GM23248 (cell line): Measurements from ENCODE around the gene DOC2A. TPM values are rescaled to one million over a fixed set of nuclear protein-coding genes. Genes with fewer than 3 reads are reported as not detected.

Experiments
- DNase-seq: peaks from one replicate; pipeline ENCODE4 v3.0.0-alpha.2; 2015
- H2AFZ ChIP-seq: fragments of 200-600 bp; sonication (generic); 2 replicates; pipeline ENCODE4 v1.6.1; 2016; ENCODE audit warnings: antibody characterized with exemption
- H3F3A ChIP-seq: fragments of 200-600 bp; sonication (generic); 2 replicates; pipeline ENCODE4 v1.6.1; 2016; ENCODE audit warnings: mild to moderate bottlenecking, antibody characterized with exemption, mixed run types; ENCODE audit not compliant: insufficient read depth
- H3K27ac ChIP-seq: fragments of 200-600 bp; sonication (generic); 2 replicates; pipeline ENCODE4 v1.5.1; 2016; ENCODE audit warnings: mild to moderate bottlenecking
- H3K27me3 ChIP-seq: fragments of 200-600 bp; sonication (generic); replicated peaks from 2 replicates; pipeline ENCODE4 v1.6.1; 2016; ENCODE audit warnings: mild to moderate bottlenecking; ENCODE audit not compliant: insufficient read depth
- H3K36me3 ChIP-seq: fragments of 200-600 bp; sonication (generic); 2 replicates; pipeline ENCODE4 v1.6.1; 2016; ENCODE audit warnings: low read depth, mild to moderate bottlenecking
- H3K4me1 ChIP-seq: fragments of 200-600 bp; sonication (generic); 2 replicates; pipeline ENCODE4 v1.6.1; 2016; ENCODE audit warnings: mild to moderate bottlenecking; ENCODE audit not compliant: insufficient read depth
- H3K4me2 ChIP-seq: fragments of 200-600 bp; sonication (generic); one replicate; pipeline ENCODE4 v1.6.1; 2016; ENCODE audit warnings: mild to moderate bottlenecking; ENCODE audit not compliant: unreplicated experiment
- H3K4me3 ChIP-seq: fragments of 200-600 bp; sonication (generic); 2 replicates; pipeline ENCODE4 v1.5.1; 2016; ENCODE audit warnings: mild to moderate bottlenecking
- H3K79me2 ChIP-seq: fragments of 200-600 bp; sonication (generic); 2 replicates; pipeline ENCODE4 v1.6.1; 2016; ENCODE audit warnings: mild to moderate bottlenecking; ENCODE audit not compliant: insufficient read depth
- H3K9ac ChIP-seq: fragments of 200-600 bp; sonication (generic); 2 replicates; pipeline ENCODE4 v1.6.1; 2016; ENCODE audit warnings: mild to moderate bottlenecking
- H3K9me2 ChIP-seq: fragments of 200-600 bp; sonication (generic); 2 replicates; pipeline ENCODE4 v1.6.1; 2016; ENCODE audit warnings: mixed run types, mild to moderate bottlenecking, moderate library complexity; ENCODE audit not compliant: insufficient read depth
- H3K9me3 ChIP-seq: fragments of 200-600 bp; sonication (generic); one replicate; pipeline ENCODE4 v1.6.1; 2017; ENCODE audit warnings: low read depth
- H4K20me1 ChIP-seq: fragments of 200-600 bp; sonication (generic); 2 replicates; pipeline ENCODE4 v1.6.0; 2016; ENCODE audit not compliant: insufficient read depth
- EZH2 ChIP-seq: fragments of 200-600 bp; sonication (generic); IDR thresholded peaks from 2 replicates; pipeline ENCODE4 v1.6.1; 2018; ENCODE audit warnings: antibody characterized with exemption, mild to moderate bottlenecking; ENCODE audit not compliant: insufficient read depth, poor library complexity, severe bottlenecking
- EZH2phosphoT487 ChIP-seq: fragments of 200-600 bp; sonication (generic); IDR thresholded peaks from 2 replicates; pipeline ENCODE4 v1.6.1; 2018; ENCODE audit warnings: antibody characterized with exemption, moderate library complexity, mild to moderate bottlenecking, low read depth; ENCODE audit not compliant: insufficient read depth
- WGBS, 2 experiments: methylation state at CpG; one replicate each; pipeline ENCODE4 v1.1.6; 2015 to 2017; ENCODE audit warnings: low lambda C conversion rate in 2 of 2, low coverage in 1 of 2; ENCODE audit errors: missing lambda C conversion rate in 2 of 2; 5-methylcytosine and 5-hydroxymethylcytosine counted together
- in situ Hi-C: fragments of 300-500 bp; cut with MboI; formaldehyde crosslinking; loops from 2 replicates; pipeline ENCODE4 v1.15.0; 2020
- polyA plus RNA-seq: library from polyadenylated mRNA; unstranded; fragments of >200 nt; fragmentation: Nextera tagmentation; extraction: Ambion mirVana; gene quantifications from 2 replicates; pipeline ENCODE4 v1.2.1, GENCODE V29; 2016
- total RNA-seq: library from RNA; depleted of rRNA; stranded (reverse); fragments of >200 nt; shearing (Covaris generic); gene quantifications from 2 replicates; pipeline ENCODE4 v1.2.3, GENCODE V29; 2014

Gene DOC2A
- total and polyA plus RNA-seq, 2 experiments from 2014 or later = not detected

- no peaks in the 10 kb centered on the region for H3K9me2 ChIP-seq
- H3K27me3 ChIP-seq = no peaks in the 10 kb centered on the region
- no peak overlapping the region for H2AFZ ChIP-seq
- no peak overlapping the region for H3K4me2 ChIP-seq
- no peak overlapping the region for H3K4me3 ChIP-seq
- peaks cover 19% of the 10 kb centered on the region for H3K79me2 ChIP-seq
- WGBS, 2 experiments = 75 to 82% methylated on average over 23 to 33 of the region's 33 CpGs
- no peaks in the 10 kb centered on the region for H3K9me3 ChIP-seq
- H3K4me1 ChIP-seq = 0 out of 2 replicates have a peak, but pooled peaks cover 4% of the 10 kb centered on the region
- no peaks in the 10 kb centered on the region for H3F3A ChIP-seq
- in situ Hi-C loops = no loop called here
- DNase-seq = no peak
- no peaks in the 10 kb centered on the region for H3K36me3 ChIP-seq
- H3K9ac ChIP-seq = no peak overlapping the region
- H4K20me1 ChIP-seq = no peaks in the 10 kb centered on the region
- TF ChIP-seq EZH2 (no peak), EZH2phosphoT487 (no peak)
- no peak overlapping the region for H3K27ac ChIP-seq
Observed at GRCh38 chr16:30000735-30001631, 9.8 kb downstream of the DOC2A start.

GRCh38 chr16:29999605-30000004, 11.2 kb downstream of the DOC2A start:
- Histone ChIP-seq H3K9me3 (no peaks in the 10 kb centered on the region), H3K4me1 (peaks cover 8% of the 10 kb centered on the region), H3F3A (peaks cover 2% of the 10 kb centered on the region; the same call in 1 of the 2 replicates), H3K9ac (no peak overlapping the region), H3K9me2 (no peaks in the 10 kb centered on the region), H3K27me3 (no peaks in the 10 kb centered on the region), H3K4me3 (no peak overlapping the region), H3K27ac (no peak overlapping the region), H3K79me2 (peaks cover 19% of the 10 kb centered on the region), H2AFZ (no peak overlapping the region), H3K4me2 (no peak overlapping the region), H3K36me3 (no peaks in the 10 kb centered on the region), H4K20me1 (no peaks in the 10 kb centered on the region)
- no peak for DNase-seq
- TF ChIP-seq EZH2 (no peak), EZH2phosphoT487 (no peak)
- 95 to 98% methylated on average over 6 of the region's 6 CpGs for WGBS, 2 experiments
- in situ Hi-C loops = no loop called here

GRCh38 chr16:29996766-29997250, 14.0 kb downstream of the DOC2A start:
- Histone ChIP-seq H3K9me3 (no peaks in the 10 kb centered on the region), H3K79me2 (peaks cover 19% of the 10 kb centered on the region), H3K9me2 (no peaks in the 10 kb centered on the region), H3K27ac (no peak overlapping the region), H3K4me3 (peak overlapping the region; percentile 91), H3K36me3 (peaks cover 4% of the 10 kb centered on the region; the same call in 1 of the 2 replicates), H3K4me1 (peaks cover 15% of the 10 kb centered on the region), H3K27me3 (no peaks in the 10 kb centered on the region), H2AFZ (peak overlapping the region; percentile 95), H3K9ac (peak overlapping the region; percentile 86), H4K20me1 (no peaks in the 10 kb centered on the region), H3F3A (peaks cover 16% of the 10 kb centered on the region), H3K4me2 (peak overlapping the region; percentile 89)
- TF ChIP-seq EZH2phosphoT487 (no peak), EZH2 (no peak)
- 17 to 22% methylated on average over 9 of the region's 9 CpGs for WGBS, 2 experiments
- in situ Hi-C loops = no loop called here
- DNase-seq = no peak

- H4K20me1 ChIP-seq = no peaks in the 10 kb centered on the region
- peak within 1 kb of the TSS; percentile 81 for H3K27ac ChIP-seq
- DNase-seq = peak; percentile 98
- peak within 1 kb of the TSS; percentile 86 for H3K9ac ChIP-seq
- no peak for TF ChIP-seq EZH2
- TF ChIP-seq EZH2phosphoT487 = no peak
- H3K4me2 ChIP-seq = peak within 1 kb of the TSS; percentile 89
- no peaks in the 10 kb centered on the region for H3K9me3 ChIP-seq
- H3K27me3 ChIP-seq = no peaks in the 10 kb centered on the region
- H3K79me2 ChIP-seq = peaks cover 19% of the 10 kb centered on the region
- H2AFZ ChIP-seq = peak within 1 kb of the TSS; percentile 95
- H3K36me3 ChIP-seq = peaks cover 4% of the 10 kb centered on the region; the same call in 1 of the 2 replicates
- in situ Hi-C loops = no loop called here
- H3K9me2 ChIP-seq = no peaks in the 10 kb centered on the region
- peak within 1 kb of the TSS; percentile 91 for H3K4me3 ChIP-seq
- H3K4me1 ChIP-seq = peaks cover 15% of the 10 kb centered on the region
- 0 to 1% methylated on average over 63 to 65 of the region's 65 CpGs for WGBS, 2 experiments
- peaks cover 16% of the 10 kb centered on the region for H3F3A ChIP-seq
Observed at GRCh38 chr16:29995911-29996765, 14.7 kb downstream of the DOC2A start, which contains the start of gene INO80E. TSS of gene INO80E (plus strand) at chr16:29996241. CDS start at chr16:29996311, 70 bp downstream.
